NCI-H146 treated with DMSO at 0.1 percent for 48 hours (cell line): ENCODE measurements around the gene JMJD1C.
A peak's percentile ranks its signal among the peaks of the same experiment; 100 is the strongest.
"Not testable (repeated sequence)": the region's sequence is repeated elsewhere in the genome, so short reads cannot be mapped to it uniquely, and the experiment has no call there.

Experiments used
- DNase-seq: peaks from one replicate; lab custom pipeline; 2025; ENCODE audit not compliant: unreplicated experiment; lab: John Stamatoyannopoulos, UW

JMJD1C gene

GRCh38 chr10:63465293-63466143, at the start of gene JMJD1C:
JMJD1C (minus strand) TSS chr10:63465977; CDS start chr10:63465662, 315 bp downstream.
- DNase-seq: peak; percentile 61

GRCh38 chr10:63515002-63515763, 49.4 kb upstream of the JMJD1C start:
- DNase-seq: no peak

GRCh38 chr10:63506554-63506953, 40.8 kb upstream of the JMJD1C start:
- DNase-seq: no peak

GRCh38 chr10:63505562-63505961, 39.8 kb upstream of the JMJD1C start:
- no peak for DNase-seq

DNA sequence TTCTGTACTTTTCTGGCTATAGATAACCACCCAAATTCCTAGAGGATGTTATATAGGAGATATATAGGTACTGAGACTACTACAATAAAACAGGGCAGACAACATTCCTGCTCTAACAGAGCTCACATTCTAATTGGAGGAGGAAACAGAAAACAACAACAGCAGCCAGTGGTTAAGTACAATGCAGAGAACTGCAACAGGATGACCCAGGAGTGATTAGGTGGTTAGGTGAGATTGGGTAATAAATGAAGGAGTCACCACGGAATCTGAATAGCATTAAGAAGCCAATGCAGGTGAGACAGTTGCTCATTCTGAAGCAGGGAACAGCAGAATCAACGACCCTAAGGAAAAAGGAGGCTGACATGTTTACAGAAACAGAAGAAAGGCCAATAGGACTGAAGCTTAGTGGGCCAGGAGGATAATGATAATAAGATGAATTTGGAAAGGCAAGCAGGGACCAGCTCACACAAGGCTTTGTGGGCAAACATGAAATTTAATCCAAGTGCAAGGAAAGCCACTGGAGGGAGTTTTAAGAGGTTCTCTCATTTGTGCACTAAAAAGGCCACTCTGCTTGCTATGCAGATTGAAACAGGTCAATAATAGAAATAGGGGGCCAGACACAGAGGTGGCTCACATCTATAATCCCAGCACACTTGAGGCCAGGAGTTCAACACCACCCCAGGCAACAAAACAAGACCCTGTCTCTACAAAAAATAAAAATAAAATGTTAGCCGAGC, 38.5 kb upstream of the JMJD1C start:
- DNase-seq: no peak

DNA sequence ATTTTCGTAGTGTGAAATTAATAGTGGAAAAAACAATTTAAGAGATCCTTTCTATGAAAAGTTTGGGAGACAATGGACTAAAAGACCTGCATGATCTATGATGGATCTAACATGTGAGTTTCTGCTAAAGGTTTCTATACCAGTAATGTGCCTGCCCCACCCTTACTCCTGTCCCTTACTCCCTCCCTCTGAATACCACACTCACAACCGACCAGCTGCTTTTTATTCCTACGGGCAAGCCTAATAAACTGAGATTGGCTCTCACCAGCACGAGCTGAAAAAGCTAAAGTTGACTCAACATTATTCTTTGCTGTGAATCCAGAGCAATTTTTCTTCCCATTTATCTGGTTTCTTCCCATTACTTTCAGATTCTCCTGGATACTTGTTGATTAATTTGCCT, 37.6 kb upstream of the JMJD1C start:
- DNase-seq: no peak

GRCh38 chr10:63502832-63503231, 37.1 kb upstream of the JMJD1C start:
- DNase-seq: no peak

GRCh38 chr10:63501954-63502353, 36.2 kb upstream of the JMJD1C start:
- DNase-seq: no peak

DNA sequence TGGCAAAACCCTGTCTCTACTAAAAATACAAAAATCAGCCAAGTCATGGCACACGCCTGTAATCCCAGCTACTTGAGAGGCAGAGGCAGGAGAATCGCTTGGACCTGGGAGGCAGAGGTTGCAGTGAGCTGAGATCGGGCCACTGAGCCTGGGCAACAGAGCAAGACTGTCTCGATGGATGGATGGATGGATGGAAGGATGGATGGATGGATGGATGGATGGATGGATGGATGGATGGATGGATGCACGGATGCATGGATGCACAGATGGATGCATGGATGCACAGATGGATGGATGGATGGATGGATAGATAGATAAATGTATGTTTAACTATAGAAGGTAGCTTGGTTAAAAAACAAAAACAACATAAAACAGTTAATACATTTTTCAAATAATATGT, 34.8 kb upstream of the JMJD1C start:
- not testable (repeated sequence) for DNase-seq

DNA sequence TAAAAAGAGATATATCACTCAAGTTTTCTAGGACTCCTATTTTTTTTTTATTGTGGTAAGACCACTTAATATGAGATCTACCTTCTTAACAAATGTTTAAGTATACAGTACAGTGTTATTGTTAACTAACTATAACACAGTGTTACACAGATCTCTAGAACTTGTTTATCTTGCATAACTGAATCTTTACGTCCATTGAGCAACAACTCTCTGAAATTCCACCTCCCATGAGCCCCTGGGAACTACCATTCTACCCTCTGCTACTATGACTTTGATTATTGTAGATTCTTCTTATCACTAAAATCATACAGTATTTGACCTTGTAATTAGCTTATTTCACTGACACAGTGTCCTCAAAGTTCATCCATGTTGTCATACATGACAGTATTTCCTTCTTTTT, 32.9 kb upstream of the JMJD1C start:
- no peak for DNase-seq

DNA sequence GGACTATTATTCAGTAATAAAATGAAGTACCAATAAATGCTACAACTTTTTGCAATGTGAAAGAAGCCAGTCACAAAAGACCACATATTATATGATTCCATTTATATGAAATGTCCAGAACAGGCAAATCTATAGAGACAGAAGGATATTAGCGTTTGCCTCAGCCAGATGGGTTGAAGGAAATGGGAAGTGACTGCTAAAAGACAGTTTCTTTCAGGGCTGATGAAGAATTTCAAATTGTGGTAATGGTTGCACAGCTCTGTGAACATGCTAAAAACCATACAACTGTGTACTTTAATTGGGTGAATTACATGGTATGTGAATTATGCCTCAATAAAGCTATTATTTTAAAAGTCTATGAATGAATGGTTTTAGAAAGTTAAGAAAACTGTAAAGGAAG, 31.5 kb upstream of the JMJD1C start:
- no peak for DNase-seq

- DNase-seq: no peak
These were observed 30.8 kb upstream of the JMJD1C start for GRCh38 chr10:63496561-63496960.

DNA sequence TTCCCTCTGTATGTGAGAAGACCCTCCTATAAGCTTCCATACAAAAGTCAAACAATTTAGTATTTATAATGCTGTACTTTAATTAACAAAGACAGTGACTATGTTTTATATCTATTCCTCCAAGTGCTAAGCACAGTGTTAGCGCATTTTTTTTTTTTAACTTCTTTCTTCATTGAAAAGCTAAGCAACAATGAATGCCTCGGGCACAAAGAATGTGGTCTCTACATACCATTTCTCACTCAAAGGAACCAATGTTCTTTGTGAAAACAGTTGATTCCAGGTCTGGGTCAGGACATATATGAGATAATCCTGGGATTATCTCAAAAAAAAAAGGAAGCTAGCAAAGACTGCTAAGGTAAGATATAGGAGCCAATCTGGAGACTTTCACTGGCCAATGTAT, 29.2 kb upstream of the JMJD1C start:
- DNase-seq: no peak

DNA sequence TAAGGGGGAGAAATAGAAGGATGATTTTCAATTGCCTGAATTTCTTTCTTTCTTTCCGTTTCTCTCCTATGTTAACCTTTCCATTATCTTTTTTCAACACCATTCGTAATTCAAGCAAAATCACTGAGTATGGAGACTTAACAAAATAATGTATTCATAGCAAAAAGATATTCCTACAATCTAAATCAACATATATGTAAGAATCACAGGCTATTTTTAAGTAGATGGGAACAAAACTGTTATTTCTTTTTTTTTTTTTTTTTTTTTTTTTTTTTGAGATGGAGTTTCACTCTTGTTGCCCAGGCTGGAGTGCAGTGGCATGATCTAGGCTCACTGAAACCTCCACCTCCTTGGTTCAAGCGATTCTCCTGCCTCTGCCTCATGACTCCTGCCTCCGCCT, 27.2 kb upstream of the JMJD1C start:
- no peak for DNase-seq

DNA sequence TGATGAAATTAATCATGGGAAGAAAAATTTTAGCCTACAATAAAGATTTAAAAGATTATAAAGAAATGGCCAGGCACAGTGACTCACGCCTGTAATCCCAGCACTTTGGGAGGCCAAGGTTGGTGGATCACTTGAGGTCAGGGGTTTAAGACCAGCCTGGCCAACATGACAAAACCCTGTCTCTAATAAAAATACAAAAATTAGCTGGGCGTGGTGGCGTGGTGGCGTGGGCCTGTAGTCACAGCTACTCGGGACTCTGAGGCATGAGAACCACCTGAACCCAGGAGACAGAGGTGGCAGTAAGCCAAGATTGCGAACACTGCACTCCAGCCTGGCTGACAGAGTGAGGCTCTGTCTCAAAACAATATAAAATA, 26.5 kb upstream of the JMJD1C start:
- DNase-seq: not testable (repeated sequence)

DNA sequence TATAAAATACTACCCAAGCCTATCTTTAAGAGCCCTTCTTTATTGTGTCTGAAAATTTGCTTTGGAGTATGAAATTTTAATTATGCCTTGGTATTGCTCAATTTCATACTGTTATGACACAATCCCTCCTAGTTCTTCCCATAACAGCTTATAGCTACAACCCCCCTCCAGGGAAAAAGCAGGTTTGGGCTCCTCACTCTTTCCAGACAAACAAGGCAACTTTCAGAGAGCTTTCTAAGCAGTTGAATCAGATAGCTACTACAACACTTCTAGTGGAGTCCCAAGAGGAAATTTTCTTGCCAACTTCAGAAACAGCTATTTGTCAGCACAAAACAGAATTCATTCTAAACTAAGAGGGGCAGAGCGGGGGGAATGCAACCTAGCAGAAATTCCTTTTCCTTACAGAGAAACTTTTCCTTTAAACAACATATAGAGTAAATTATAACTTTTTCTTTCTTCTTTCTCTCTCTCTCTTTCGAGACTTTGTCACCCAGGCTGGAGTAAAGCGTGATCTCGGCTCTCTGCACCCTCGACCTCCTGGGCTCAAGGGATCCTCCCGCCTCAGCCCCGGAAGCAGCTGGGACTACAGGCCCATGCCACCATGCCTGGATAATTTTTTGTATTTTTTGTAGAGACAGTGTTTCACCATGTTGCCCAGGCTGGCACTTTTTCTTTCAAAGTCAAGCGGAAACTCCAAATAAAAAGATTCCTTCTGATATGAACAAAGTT, 26.0 kb upstream of the JMJD1C start:
- no peak for DNase-seq

DNA sequence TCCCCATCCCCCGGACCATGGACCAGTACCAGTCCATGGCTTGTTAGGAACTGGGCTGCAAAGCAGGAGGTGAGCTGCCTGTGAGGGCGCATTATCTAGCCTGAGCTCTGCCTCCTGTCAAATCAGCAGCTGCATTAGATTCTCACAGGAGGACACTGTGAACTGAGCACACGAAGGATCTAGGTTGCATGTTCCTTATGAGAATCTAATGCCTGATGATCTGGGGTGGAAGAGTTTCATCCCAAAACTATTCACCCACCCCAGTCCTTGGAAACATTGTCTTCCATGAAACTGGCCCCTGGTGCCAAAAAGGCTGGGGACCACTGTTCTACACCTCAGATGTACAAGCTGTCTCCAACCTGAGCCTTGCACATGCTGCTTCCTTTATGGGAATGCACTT, 24.1 kb upstream of the JMJD1C start:
- no peak for DNase-seq

DNA sequence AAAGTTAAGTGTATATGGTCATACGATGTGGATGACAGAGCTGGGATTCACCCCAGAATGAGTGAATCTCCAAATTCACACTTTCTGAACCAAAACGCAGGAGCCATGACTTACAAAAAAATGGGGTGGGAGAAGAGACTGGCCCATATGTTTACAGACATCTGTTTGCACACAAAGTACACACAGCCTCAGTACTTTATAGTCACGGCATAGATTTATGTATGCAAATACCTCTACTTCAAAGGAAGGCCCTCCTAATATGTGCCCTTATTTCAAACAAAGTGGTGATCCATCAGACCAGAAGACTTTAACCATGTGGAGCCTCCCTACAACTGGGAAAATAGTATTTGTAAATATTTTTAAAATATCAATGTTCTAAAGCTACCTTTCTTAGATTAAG, 22.2 kb upstream of the JMJD1C start:
- no peak for DNase-seq

DNA sequence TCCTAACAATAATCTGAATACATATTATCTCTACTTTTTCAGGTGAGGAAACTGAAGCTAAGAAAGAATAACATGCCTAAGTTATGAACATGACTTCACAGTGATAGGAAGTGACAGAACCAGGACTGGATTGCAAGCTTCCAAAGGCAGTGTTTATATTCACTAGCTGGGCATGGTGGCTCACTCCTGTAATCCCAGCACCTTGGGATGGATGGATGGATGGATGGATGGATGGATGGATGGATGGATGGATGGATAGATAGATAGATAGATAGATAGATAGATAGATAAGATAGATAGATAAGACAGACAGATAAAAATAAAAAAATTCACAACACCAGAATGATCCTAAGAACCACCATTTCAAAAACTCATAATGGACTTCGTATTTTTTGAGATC, 18.2 kb upstream of the JMJD1C start:
- DNase-seq: no peak

GRCh38 chr10:63481815-63482421, 16.1 kb upstream of the JMJD1C start:
- no peak for DNase-seq

GRCh38 chr10:63480237-63480636, 14.5 kb upstream of the JMJD1C start:
- DNase-seq: no peak
